ENCODE results near the gene RNF157.
"Not testable (repeated sequence)": the region's sequence is repeated elsewhere in the genome, so short reads cannot be mapped to it uniquely, and the experiment has no call there.

RNF157 gene

DNA sequence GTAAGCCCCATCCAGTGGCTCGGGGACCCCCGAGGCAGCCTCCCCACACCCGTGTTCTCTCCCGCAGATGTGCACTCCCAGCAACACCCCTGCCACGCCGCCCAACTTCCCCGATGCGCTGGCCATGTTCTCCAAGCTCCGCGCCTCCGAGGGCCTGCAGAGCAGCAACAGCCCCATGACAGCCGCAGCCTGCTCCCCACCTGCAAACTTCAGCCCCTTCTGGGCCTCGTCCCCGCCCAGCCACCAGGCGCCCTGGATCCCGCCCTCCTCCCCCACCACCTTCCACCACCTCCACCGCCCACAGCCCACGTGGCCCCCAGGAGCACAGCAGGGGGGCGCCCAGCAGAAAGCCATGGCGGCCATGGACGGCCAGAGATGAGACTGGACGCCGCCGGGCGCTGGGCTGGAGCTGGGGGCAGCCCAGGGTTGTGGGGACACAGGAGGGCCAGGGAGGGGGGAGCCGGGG is 29.9 kb upstream of the RNF157 start:
- DNase-seq, result no peak

DNA sequence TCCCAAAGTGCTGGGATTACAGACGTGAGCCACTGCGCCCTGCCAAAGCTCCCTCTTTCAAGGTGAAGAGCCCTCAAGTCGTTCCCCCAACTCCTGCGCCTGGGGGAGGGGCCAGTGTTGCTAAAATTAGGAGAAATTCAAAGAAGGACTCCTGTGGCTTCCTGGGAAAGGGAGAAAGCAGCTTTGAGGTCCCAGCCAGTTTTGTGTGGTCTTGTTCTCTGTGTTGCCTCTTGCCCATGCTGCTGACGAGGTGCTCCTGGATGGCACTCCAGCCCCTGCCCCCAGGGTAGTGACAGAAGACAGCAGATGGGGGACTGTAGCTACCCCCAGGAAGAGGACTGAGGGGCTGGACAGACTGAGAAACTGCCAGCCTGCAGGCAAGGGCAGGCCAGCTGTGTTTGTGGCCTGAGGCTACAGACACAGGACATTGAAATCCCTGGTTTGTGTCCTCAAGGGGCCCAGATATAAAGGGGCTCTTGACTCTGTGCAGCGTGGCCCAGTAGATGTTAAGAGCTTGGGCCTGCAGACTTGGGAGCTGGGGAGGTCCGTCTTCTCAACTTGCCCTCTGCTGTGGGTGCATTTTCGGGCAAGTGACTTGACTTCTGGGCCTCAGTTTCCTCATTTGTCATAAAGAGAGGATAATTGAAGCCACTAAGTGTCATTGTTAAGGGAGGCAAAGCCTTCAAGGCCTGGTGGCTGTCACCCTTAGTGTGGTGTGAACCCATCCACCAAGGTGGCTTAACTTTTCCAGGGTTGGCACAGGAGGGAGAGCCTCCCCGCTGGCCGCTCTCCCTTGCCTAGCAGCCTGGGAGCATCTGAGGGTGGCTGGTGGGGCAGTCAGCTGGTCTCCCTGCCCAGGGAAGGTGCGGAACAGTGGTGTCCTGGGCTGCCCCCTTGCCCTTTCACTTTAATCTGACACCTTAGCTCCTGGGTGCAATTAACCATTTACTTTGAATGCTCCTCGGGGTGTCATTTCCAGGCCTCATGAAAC is 29.0 kb upstream of the RNF157 start:
- no peak for DNase-seq

DNA sequence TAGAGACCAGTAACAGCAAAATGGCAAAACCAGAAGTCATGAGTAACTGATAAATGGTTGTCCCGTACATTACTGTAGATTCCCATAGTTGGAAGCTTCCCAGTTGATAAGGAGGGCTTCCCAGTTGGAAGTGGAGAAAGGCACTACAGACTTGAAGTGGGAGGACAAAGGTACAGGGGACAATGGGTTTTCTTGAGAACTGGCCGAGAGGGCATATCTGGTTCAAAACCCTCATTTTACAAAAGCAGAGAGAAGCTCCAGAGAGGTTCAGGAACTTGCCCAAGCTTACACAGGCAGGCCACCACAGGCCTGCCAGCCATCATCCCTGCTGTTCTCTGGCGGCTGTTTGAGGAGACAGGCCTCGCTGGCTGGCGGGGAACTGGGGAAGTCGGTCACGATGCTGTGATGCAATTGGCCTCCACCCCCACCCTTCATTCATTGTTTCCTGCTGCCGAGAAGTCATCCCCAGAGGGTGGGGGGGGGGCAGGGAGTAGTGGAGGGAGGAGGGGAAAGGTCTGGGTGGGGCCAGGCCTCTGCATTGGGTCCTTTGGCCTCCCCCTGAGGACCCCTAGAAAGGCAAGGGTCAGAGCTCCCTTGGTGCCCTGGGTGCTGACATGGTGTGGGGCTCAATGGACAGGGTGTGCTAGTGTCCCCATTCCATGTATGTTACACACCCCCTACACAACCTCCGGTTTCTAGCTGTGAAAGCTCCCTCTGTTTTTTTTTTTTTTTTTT is 27.9 kb upstream of the RNF157 start:
- peak; percentile 53 for DNase-seq

DNA sequence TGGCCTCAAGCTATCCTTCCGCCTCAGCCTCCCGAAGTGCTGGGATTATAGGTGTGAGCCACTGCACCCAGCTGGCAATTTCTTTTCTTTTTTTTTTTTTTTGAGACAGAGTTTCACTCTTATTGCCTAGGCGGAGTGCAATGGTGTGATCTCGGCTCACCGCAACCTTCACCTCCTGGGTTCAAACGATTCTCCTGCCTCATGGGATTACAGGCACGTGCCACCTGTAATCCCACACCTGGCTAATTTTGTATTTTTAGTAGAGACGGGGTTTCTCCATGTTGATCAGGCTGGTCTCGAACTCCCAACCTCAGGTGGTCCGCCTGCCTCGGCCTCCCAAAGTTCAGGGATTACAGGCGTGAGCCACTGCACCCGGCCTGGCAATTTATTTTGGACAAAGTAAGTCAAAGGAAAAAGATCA is 27.3 kb upstream of the RNF157 start:
- not testable (repeated sequence) for DNase-seq

DNA sequence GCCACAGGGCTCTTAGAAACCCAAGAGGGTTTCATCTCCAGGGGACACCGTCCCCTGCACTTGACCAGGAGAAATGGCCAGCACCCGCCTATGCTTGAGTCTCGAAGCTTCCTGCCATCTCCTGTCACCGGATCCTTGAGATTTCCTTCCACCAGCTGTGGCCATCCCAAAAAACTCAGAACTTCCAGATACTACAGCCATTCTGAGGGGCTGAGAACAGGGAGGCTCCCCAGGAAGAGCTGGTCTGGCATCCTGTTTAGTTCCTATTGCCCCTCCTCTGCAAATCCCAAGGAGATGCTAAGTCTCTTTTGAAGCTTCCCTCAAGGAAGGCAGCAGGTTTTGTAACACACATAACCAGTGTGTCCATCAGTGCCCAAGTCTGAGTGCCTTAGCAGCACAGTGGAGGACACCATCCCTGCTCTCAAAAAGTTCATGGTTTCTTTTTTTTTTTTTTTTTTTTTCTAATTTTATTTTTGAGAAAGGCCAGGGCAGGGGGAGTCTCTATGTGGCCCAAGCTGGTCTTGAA is 26.8 kb upstream of the RNF157 start:
- no peak for DNase-seq

DNA sequence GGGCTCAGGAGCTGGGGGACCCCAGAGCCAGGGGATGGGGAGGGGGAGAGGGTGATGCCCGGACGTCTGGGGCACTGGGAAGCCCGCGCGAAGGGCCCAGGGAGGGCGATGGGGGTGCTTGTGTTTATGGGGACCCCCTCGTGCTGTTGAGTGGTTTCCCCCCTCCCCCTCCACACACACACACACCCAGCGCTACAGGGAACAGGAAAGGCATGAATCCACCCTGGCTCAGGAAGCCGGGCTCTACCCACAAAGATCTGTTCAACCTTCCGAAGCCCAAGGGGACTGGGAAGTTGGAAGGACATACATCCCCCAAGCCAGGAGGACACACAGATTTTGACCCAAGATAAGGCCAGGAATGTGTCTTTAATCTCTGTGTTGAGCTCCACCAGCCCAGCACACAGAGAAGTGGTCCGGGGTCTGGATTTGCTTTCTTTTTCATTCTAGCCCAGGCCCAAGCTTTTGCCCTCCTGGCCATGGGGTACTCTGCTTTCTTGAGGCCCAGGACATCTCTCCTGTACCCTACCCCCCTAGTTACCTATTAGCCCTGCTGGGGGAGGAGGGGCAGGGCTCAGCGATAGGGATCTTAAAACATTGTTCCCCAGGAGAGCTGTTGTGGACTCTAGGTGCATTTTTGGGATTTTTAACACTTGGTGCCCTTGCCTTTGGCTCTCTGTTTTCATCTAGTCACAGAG is 26.1 kb upstream of the RNF157 start:
- DNase-seq, result no peak

DNA sequence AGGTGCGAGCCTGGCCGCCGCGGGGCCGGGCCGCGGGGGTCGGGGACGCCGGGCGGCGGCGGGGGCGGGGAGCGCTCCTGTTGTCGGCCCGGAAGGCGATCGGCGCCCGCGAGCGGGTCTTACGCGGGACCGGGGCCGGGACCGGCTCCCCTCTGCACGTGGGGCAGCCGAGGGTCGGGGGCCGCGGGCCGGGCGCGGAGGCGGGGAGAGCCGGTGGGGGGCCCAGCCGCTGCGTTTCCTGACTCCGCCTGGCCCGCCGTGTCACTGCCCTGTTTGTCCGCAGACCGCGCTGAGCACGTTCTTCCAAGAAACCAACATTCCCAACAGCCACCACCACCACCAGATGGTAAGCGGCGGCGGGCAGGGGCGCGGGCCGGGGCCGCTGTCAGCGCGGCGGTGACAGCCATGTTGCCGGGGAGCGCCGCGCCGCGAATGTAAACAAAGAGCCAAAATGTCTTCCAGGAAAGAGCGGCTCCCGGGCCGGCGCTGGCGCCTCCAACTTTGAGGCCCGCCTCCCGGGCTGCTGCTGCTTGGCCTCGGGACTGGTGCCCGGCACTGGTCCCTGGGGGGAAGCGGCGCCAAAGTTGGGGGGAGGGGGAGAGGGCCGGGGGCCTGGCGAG is 25.4 kb upstream of the RNF157 start:
- peak; percentile 45 for DNase-seq

DNA sequence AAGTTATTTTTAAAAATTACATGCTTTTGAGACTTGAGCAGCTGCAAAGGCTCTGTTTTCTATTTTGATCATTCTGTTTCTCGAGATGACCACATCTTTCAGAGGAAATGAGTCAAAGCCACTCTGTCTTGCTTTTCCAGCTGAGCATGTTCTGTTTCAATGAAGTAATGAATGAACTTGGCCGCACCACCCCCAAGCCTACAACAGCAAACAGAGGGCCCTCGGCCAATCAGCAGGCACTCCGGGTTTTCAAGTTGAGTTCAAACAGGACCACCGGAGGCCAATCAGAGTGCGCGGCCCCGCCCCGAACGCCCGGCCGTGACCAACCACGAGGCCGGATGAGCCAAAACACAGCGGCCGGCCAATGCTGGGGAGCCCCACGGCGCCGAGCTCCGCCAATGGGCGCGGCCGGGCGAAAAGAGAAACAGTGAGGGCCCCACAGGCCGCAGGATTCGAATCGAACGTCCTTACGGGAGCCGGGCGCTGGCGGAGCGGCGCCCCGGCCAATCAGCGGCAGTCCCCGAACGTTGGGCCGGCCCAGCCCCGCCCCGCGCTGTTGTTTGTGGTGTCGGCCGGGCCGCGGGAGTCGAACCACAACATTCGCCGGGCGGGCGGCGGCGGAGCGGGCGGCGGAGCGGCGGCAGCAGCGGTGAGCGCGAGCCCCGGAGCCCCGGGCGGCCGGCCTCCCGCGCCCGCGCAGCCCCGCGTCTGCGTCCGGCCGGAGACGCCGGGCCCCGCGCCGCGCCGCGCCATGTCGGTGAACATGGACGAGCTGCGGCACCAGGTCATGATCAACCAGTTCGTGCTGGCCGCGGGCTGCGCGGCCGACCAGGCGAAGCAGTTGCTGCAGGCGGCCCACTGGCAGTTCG is 24.7 kb upstream of the RNF157 start, which contains the start of gene UBALD2:
UBALD2 (plus strand) TSS at position 594 of the 869 bp plus-strand sequence; CDS start at position 752, 158 bp downstream.
- peak; percentile 98 for DNase-seq

DNA sequence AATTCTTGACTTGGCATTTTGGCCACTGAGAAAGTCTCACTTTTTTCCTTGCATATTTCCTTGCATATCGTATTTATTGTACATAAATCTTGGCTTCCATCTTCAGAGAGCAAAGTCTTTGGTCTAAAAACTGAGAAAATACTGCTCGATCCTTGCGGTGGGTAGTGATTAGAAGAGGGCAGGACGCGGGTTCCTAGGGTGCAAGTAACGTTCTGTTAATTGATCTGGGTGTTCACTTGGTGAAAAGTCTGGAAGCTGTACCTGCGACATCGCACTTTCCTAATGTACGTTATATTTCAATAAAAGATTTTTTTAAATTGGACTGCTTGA is 24.1 kb upstream of the RNF157 start:
- DNase-seq, result no peak

DNA sequence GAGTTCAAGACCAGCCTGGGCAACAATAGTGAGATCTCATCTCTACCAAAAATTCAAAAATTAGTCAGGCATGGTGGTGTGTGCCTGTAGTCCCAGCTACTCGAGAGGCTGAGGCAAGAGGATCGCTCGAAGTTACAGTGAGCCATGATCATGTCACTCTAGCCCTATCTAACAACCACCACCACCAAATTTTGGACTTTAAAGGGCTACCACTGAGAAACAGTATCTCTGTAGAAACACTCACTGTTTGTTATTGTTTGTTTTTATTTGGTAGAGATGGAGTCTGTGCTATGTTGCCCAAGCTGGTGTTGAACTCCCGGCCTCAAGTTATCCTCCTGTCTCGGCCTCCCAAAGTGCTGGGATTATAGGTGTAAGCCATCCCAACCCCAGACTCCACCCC is 23.6 kb upstream of the RNF157 start:
- no peak for DNase-seq

DNA sequence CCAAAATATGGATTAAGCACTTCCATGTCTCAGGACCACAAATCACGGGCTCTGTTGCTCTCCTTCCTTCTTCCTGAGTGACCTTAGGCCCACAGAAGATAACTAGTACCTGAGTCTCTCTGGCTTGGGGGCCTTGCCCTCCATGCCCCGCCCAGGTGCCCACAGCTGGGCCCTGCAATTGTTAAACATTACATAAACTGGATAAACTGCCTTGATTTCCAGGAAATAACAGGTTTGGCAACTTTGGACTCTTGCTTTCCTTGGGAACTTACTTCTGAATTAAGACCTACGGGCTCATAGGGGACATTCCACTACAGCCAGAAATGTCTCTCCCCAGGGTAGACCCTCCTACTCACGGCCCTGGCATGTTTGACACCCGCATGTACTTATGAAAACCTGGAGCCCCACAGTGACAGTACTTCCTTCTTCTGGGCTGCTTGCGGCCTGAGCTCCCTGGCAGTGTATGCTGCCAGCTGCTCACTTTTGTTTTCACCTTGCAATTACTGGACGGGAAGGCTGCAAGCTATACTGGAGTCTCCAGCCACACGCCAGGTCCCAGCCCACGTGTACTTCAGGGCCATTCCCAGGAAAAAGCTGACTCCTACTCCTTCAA is 22.5 kb upstream of the RNF157 start:
- DNase-seq, result no peak

DNA sequence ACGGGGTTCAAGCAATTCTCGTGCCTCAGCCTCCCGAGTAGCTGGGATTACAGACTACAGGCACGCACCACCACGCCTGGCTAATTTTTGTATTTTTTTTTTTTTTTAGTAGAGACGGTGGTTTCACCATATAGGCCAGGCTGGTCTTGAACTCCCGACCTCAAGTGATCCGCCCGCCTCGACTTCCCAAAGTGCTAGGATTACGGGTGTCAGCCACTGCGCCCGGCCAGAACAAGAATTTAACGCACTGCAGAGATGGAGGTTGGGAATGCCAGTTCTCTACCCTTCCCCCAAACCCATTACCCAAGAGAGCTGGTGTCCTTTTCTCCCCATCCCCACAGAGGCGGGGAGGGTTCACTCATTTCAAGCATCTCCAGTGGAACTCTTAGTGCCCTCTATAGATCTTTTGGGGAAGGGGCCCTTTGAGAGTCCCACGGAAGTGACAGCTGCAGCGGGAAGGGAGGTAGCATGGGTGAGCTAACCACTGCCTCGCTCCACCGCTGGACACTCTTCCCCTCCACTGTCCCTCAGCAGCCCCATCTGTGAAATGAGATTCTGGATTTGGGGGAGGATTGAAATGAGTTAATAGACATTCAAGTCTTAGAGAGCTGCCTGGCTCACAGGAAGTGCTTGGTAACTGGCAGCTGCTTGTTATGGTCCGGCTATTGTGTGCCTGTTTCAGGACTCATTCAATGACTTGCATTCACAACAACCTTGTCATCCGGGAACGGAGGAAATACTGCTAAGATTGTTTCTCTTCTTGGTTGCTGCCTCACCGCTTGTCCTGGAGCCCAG is 21.3 kb upstream of the RNF157 start:
- DNase-seq, result no peak

DNA sequence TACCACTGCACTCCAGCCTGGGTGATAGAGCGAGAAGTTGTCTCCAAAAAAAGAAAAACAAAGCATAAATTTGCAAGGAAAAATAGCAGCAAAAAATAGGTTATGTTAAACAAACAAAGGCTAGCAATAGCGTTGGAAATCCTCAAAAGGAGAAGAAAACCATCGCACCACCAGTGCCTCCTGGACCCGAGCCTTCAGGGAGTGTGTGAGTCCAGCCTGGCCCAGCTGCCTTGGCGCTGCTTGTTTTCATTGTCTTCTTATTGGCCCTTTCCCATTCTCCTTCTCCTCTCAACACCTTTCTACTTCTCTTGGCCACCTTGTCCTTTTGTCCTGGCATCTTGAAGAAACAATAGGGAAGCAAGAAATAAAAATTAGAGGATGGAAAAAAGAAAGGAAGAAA is 20.4 kb upstream of the RNF157 start:
- DNase-seq, result no peak

DNA sequence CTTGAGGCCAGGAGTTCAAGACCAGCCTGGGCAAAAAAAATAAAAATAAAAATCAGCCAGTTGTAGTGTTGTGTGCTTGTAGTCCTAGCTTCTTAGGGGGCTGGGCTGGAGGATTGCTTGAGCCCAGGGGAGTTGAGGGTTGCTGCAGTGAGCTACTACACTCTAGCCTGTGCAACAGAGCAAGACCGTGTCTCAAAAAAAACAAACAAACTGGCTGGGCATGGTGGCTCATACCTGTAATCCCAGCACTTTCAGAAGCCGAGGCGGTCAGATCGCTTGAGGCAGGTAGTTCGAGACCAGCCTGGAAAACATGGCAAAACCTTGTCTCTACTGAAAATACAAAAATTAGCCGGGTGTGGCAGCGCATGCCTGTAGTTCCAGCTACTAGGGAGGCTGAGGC is 19.9 kb upstream of the RNF157 start:
- DNase-seq, result no peak

DNA sequence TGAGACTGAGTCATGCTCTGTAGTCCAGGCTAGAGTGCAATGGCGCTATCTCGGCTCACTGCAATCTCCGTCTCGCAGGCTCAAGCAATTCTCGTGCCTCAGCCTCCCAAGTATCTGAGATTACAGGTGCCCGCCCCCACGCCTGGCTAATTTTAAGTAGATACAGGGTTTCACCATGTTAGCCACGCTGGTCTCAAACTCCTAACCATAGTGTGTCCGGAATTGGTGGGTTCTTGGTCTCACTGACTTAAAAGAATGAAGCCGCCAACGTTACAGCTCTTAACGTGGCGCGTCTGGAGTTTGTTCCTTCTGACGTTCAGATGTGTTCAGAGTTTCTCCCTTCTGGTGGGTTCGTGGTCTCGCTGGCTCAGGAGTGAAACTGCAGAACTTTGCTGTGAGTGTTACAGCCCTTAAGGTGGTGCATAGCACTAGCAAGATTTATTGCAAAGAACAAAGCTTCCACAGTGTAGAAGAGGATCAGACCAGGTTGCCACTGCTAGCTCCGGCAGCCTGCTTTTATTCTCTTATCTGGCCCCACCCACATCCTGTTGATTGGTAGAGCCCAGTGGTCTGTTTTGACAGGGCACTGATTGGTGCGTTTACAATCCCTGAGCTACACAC is 16.2 kb upstream of the RNF157 start:
- not testable (repeated sequence) for DNase-seq

DNA sequence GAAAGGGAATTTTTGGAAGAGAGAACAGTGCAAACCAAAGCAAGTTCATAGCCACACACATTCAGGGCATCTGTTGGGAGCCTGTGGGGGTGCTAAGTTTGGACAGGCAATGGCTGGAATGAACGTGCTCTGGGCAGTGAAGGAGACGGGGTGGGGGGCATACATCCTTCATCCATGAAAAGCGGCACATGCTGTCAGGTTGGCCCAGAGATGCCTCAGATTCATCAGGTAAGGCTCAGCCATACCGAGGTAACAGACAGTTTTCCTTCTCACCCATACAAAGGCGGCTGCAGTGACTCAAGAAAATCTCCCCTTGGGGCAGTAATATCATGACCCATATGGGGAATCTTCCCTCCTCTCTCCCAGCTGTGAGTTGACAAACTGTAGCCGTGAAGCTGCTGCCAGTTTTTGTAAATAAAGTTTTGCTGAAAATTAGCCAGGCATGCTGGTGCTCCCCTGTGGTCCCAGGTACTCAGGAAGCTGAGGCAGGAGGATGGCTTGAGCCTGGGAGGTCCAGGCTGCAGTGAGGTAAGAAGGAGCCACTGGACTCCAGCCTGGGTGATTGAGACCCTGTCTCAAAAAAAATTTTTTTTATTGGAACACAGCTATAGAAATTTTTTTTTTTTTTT is 15.6 kb upstream of the RNF157 start:
- DNase-seq, result no peak

DNA sequence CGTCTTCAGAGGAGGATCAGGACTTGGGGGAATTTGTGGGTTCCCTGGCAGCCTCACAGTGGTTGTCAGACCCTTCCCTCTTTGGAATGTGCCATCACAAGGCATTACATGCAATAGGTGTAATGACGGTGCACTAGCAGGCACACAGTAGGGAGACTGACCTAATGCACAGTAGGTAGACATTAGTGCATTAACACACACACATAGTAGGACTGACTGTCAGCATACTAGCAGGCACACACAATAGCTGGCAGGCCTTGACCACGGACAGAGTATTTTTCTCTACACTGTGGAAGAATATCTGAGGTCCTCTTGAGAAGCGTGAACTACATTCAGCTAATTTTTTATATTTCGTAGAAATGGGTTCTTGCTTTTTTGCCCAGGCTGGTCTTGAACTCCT is 14.0 kb upstream of the RNF157 start:
- DNase-seq, result no peak

DNA sequence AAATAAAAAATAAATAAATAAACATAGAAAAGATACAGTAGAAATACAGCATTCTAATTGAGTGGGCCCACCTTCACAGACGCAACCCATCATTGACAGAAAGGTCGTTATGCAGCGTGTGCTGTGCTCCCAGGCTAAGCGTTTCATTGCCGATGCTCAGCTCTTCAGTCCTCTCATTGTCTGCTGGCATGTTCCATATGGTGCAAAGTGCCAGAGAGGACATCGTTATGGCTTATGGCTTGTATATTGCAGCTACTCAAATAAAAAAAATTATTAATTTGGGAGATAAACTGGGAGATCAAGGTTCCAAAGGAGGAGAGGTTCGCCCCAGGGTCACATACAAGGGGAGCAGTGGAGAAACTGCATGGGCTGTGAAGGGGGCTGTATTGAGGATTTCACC is 13.5 kb upstream of the RNF157 start:
- no peak for DNase-seq
